Bronchial epithelial cell (primary cell): ENCODE data around the gene SHISA4. TPM values are rescaled to one million over a fixed set of nuclear protein-coding genes. Genes with fewer than 3 reads are reported as not detected.
"Not testable (repeated sequence)": the region's sequence is repeated elsewhere in the genome, so short reads cannot be mapped to it uniquely, and the experiment has no call there.

Source experiments
- DNase-seq: peaks from one replicate; pipeline ENCODE4 v3.0.0-alpha.2; 2010; ENCODE audit warnings: low read depth
- FAIRE-seq: peaks from 2 replicates; lab custom pipeline; 2011; peaks lifted over from hg19 to GRCh38; lab: Jason Lieb, UNC
- H3K27me3 ChIP-seq: 2 replicates; pipeline ENCODE4 v1.5.1; 2011; ENCODE audit warnings: low read length; ENCODE audit not compliant: control insufficient read depth, insufficient read depth
- H3K36me3 ChIP-seq: 2 replicates; pipeline ENCODE4 v1.5.1; 2011; ENCODE audit warnings: low read length; ENCODE audit not compliant: control insufficient read depth, insufficient read depth
- H3K4me3 ChIP-seq: 2 replicates; pipeline ENCODE4 v1.5.1; 2011; ENCODE audit warnings: mild to moderate bottlenecking, low read depth, low read length, control low read depth
- CTCF ChIP-seq: IDR thresholded peaks from 2 replicates; pipeline ENCODE4 v1.5.1; 2011; ENCODE audit warnings: mild to moderate bottlenecking, moderate library complexity, low read length, control low read depth, inconsistent platforms; ENCODE audit not compliant: insufficient read depth, severe bottlenecking
- total RNA-seq: library from RNA; depleted of rRNA; stranded (reverse); fragments of >200 nt; gene quantifications from 2 replicates; pipeline ENCODE4 v1.2.1, GENCODE V29; 2014

Gene SHISA4
- total RNA-seq, 1 donor from 2014 or later: 3.9 TPM

GRCh38 chr1:201939574-201939973 lies 50.9 kb downstream of the SHISA4 start:
- no peak overlapping the region for H3K4me3 ChIP-seq
- H3K36me3 ChIP-seq: no peaks in the 10 kb centered on the region
- no peaks in the 10 kb centered on the region for H3K27me3 ChIP-seq
- TF ChIP-seq CTCF: no peak
- FAIRE-seq (peak; percentile 7), DNase-seq (no peak)

DNA sequence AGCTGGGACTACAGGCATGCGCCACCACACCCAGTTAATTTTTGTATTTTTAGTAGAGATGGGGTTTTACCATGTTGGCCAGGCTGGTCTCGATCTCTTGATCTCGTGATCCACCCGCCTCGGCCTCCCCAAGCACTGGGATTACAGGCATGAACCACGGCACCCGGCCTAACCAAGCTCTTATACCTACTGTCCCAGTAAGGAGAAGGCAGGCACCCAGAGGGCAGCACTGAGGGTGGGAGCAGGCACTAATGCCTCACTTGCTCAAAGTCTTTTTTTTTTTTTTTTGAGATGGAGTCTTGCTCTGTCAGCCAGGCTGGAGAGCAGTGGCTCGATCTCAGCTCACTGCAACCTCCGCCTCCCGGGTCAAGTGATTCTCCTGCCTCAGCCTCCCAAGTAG lies 51.6 kb downstream of the SHISA4 start:
- FAIRE-seq, H3K36me3 ChIP-seq, DNase-seq, H3K4me3 ChIP-seq, H3K27me3 ChIP-seq: not testable (repeated sequence)

GRCh38 chr1:201941420-201942128 lies 52.9 kb downstream of the SHISA4 start:
- TF ChIP-seq CTCF: no peak
- no peaks in the 10 kb centered on the region for H3K36me3 ChIP-seq
- peaks cover 8% of the 10 kb centered on the region for H3K27me3 ChIP-seq
- no peak for DNase-seq
- no peak overlapping the region for H3K4me3 ChIP-seq
- no peak for FAIRE-seq

DNA sequence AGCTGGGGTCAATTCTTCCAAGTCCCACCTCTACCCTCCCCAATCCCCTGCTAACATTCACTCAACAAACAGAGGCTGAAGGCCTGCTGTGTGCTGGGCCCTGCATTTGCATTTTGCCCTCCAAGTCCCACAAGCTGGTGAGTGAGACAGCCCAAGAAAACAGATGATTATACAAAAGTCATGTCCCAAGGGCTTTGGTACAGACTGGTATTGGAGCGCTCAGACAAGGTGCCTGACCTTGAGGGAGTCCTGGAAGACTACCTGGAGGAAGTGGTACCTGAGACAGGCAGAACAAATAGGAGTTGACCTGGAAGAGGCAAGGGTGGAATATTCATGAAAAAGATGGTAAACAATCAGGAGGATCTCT lies 53.4 kb downstream of the SHISA4 start:
- FAIRE-seq (no peak), DNase-seq (no peak)
- H3K27me3 ChIP-seq: peaks cover 8% of the 10 kb centered on the region
- TF ChIP-seq CTCF: no peak
- no peaks in the 10 kb centered on the region for H3K36me3 ChIP-seq
- no peak overlapping the region for H3K4me3 ChIP-seq

Other genes starting within 250 kb of the SHISA4 start
- 10.3 and 14.0 TPM in 2 replicates for gene IPO9, start 59.7 kb upstream of the SHISA4 start, total RNA-seq
- 0.26 TPM in 1 of 2 replicates, not detected in the other for gene LMOD1, start 57.6 kb downstream of the SHISA4 start, total RNA-seq
- gene TIMM17A, start 66.6 kb downstream of the SHISA4 start, total RNA-seq: 53.4 and 74.9 TPM in 2 replicates
- gene RNPEP, start 93.8 kb downstream of the SHISA4 start, total RNA-seq: 27.3 and 39.8 TPM in 2 replicates
- 66.1 and 105 TPM in 2 replicates for gene ELF3, start 121.7 kb downstream of the SHISA4 start, total RNA-seq
- gene GPR37L1, start 234.0 kb downstream of the SHISA4 start, total RNA-seq: under 0.01 TPM in 1 of 2 replicates, not detected in the other